K562 (cell line): ENCODE results near the gene ALG12. TPM values are rescaled to one million over a fixed set of nuclear protein-coding genes. Genes with fewer than 3 reads are reported as not detected.

Experiments used
- AFF4 ChIP-seq: sonication (generic); formaldehyde crosslinking; IDR thresholded peaks from 2 replicates; pipeline ENCODE4 v1.8.0; 2023; ENCODE audit warnings: mild to moderate bottlenecking, missing genetic modification reagents
- BCL6 ChIP-seq: fragments of 250-450 bp; sonication (Bioruptor Pico); IDR thresholded peaks from 2 replicates; pipeline ENCODE4 v1.4.0; 2020
- CBFA2T2 ChIP-seq: fragments of 450-650 bp; conservative IDR thresholded peaks from 2 replicates; pipeline ENCODE4 v1.6.1; 2017; ENCODE audit warnings: mild to moderate bottlenecking
- GATA2 ChIP-seq: sonication (generic); formaldehyde crosslinking; IDR thresholded peaks from 2 replicates; pipeline ENCODE4 v1.4.0; 2020; ENCODE audit warnings: mild to moderate bottlenecking, missing genetic modification reagents
- RB1 ChIP-seq: fragments of 450-650 bp; IDR thresholded peaks from 2 replicates; pipeline ENCODE4 v1.6.1; 2017; ENCODE audit warnings: low read depth, mild to moderate bottlenecking
- RREB1 ChIP-seq: fragments of 250-450 bp; sonication (Bioruptor Pico); IDR thresholded peaks from 2 replicates; pipeline ENCODE4 v1.4.0; 2020
- SAFB ChIP-seq: fragments of 200-400 bp; formaldehyde crosslinking; IDR thresholded peaks from 2 replicates; pipeline ENCODE4 v1.6.1; 2017; ENCODE audit warnings: low read depth, low read length, borderline replicate concordance
- ZBTB1 ChIP-seq: sonication (generic); formaldehyde crosslinking; IDR thresholded peaks from 2 replicates; pipeline ENCODE4 v1.8.1; 2023; ENCODE audit warnings: missing genetic modification reagents, low read depth, mild to moderate bottlenecking, borderline replicate concordance
- ZFP30 ChIP-seq: fragments of 250-450 bp; sonication (Bioruptor Pico); IDR thresholded peaks from 2 replicates; pipeline ENCODE4 v1.8.0; 2022; ENCODE audit warnings: moderate library complexity, mild to moderate bottlenecking, inconsistent platforms, borderline replicate concordance
- polyA plus RNA-seq, 8 experiments: library from polyadenylated mRNA; depleted of rRNA in 4 of 8; stranded (reverse) in 5 of 8; unstranded in 3 of 8; fragments of >200 nt; fragmentation: Nextera tagmentation in 2 of 8; fragmentation: Illumina TruSeq in 1 of 8; extraction: Ambion mirVana in 2 of 8; extraction: Trizol in 1 of 8; gene quantifications; 2 replicates each; pipeline versions ENCODE4 v1.2.1 to v1.2.3, GENCODE V29; 2011 to 2014; ENCODE audit warnings: inconsistent platforms in 1 of 8, missing spikeins in 1 of 8
- total RNA-seq, 7 experiments: library from RNA; depleted of rRNA in 6 of 7; stranded (reverse); fragments of >200 nt in 6 of 7; fragmentation: Illumina TruSeq in 2 of 7; extraction: Trizol in 2 of 7; gene quantifications; 2 replicates each; pipeline versions ENCODE4 v1.2.1 to v1.2.3, GENCODE V29; 2011 to 2021; ENCODE audit warnings: low replicate concordance in 1 of 7

The ALG12 gene
- total and polyA plus RNA-seq, 9 of the 15 experiments (the other 6 are each of a cell fraction or from before 2014, with no cell fraction given) = 0.20 to 8.5 (median 3.4) TPM

DNA sequence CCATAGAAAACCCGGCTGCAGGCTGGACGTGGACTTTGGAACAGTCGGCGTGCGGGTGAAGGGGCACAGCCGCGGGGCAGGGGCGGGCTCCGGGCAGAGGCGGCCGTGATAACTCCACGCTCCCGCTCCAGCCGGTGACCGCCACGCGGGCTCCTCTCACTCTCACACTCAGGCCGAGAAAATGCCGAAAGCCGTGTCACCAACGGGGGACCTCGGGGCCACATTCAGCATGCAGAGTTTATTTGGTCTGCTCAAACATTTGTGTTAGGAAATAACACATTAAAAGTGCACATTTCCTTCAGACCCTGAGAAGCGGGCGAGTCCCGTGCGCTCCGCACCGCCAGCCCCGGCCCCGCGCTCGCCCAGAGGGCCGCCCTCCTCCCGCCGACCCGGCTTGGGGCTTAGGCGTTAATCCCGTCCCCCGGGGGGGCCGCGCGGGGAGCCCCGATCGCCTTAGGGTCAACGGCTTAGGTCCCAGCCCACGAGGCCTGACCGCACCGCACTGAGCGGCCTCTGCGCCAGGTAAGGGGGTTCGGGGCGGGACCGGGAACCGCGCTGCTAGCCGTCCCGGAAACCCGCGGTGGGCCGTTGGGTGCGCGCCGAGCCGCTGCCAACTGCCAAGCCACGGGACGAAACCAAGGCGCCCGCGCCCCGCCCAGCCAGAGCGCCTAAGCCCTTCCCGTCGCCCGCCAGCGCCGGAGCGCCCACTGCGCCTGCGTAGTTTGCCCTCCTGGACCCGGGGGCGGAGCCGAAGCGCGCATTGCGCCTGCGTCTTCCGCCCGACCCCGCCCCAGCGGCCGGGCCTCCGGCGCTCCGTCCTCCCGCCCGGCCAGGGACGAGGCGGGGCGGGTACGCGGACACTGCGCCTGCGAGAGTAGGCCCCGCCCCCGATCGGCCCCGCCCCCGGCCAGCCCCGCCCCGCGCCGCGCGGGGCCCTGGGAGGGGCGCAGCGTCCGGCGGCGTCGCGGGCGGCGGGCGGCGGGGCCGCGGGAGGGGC lies 65.0 kb downstream of the ALG12 start, which contains the start of gene ZBED4 (continued):
- TF ChIP-seq RREB1 (no peak), BCL6 (CRISPR knock-in tag) (no peak), SAFB (0 out of 2 replicates have a peak, but pooled peaks have one; percentile 25), ZBTB1 (CRISPR knock-in tag) (peak; percentile 69; the same call in 1 of the 2 replicates), ZFP30 (CRISPR knock-in tag) (no peak), RB1 (0 out of 2 replicates have a peak, but pooled peaks have one; percentile 33), CBFA2T2 (no peak), AFF4 (peak; percentile 84; the same call in 1 of the 2 replicates), GATA2 (no peak)
